ENCODE measurements around the gene OPHN1. TPM values are rescaled to one million over a fixed set of nuclear protein-coding genes. Genes with fewer than 3 reads are reported as not detected.

The OPHN1 gene
- total RNA-seq, 6 experiments from 2014 or later: 7.8 to 12.5 (median 10.6) TPM

GRCh38 chrX:68462197-68462596 is 28.9 kb upstream of the OPHN1 start:
- Mint-ChIP-seq H3K4me1 (ENCODE audit: low read depth) (peaks cover 25% of the 10 kb centered on the region), H3K9me3 (no peaks in the 10 kb centered on the region), H3K4me3 (peak overlapping the region; percentile 42; the same call in 1 of the 2 replicates), H3K27ac (peak overlapping the region; percentile 90), H3K36me3 (ENCODE audit: low read depth) (no peaks in the 10 kb centered on the region), H3K27me3 (ENCODE audit: insufficient read depth) (no peaks in the 10 kb centered on the region)
- DNase-seq: peak; percentile 39
- no peak for TF ChIP-seq CTCF (IDR thresholded peaks at IDR 0.05)

- Mint-ChIP-seq H3K27ac (peak overlapping the region; percentile 90), H3K4me1 (ENCODE audit: low read depth) (peaks cover 25% of the 10 kb centered on the region), H3K4me3 (no peak overlapping the region), H3K36me3 (ENCODE audit: low read depth) (no peaks in the 10 kb centered on the region), H3K27me3 (ENCODE audit: insufficient read depth) (no peaks in the 10 kb centered on the region), H3K9me3 (no peaks in the 10 kb centered on the region)
- TF ChIP-seq CTCF (IDR thresholded peaks at IDR 0.05): no peak
- DNase-seq: no peak
Observed at GRCh38 chrX:68461576-68461975, 28.3 kb upstream of the OPHN1 start.

GRCh38 chrX:68461093-68461492 is 27.8 kb upstream of the OPHN1 start:
- H3K4me1 Mint-ChIP-seq (ENCODE audit: low read depth): peaks cover 25% of the 10 kb centered on the region

GRCh38 chrX:68455151-68455510 is 21.8 kb upstream of the OPHN1 start:
- no peak for TF ChIP-seq CTCF (IDR thresholded peaks at IDR 0.05)
- Mint-ChIP-seq H3K27me3 (ENCODE audit: insufficient read depth) (no peaks in the 10 kb centered on the region; the same call in 1 of the 2 replicates), H3K36me3 (ENCODE audit: low read depth) (no peaks in the 10 kb centered on the region), H3K4me3 (no peak overlapping the region), H3K27ac (no peak overlapping the region), H3K9me3 (no peaks in the 10 kb centered on the region), H3K4me1 (ENCODE audit: low read depth) (peaks cover 4% of the 10 kb centered on the region; the same call in 1 of the 2 replicates)
- no peak for DNase-seq

More at GRCh38 chrX:68461093-68461492, 27.8 kb upstream of the OPHN1 start:
- Mint-ChIP-seq H3K9me3 (no peaks in the 10 kb centered on the region), H3K27me3 (ENCODE audit: insufficient read depth) (no peaks in the 10 kb centered on the region), H3K27ac (peak overlapping the region; percentile 90), H3K4me3 (no peak overlapping the region), H3K36me3 (ENCODE audit: low read depth) (no peaks in the 10 kb centered on the region)
- DNase-seq: no peak
- TF ChIP-seq CTCF (IDR thresholded peaks at IDR 0.05): no peak

- H3K9me3 Mint-ChIP-seq: no peaks in the 10 kb centered on the region
- TF ChIP-seq CTCF (IDR thresholded peaks at IDR 0.05): no peak
- H3K27me3 Mint-ChIP-seq (ENCODE audit: insufficient read depth): no peaks in the 10 kb centered on the region; the same call in 1 of the 2 replicates
- no peak for DNase-seq
- no peaks in the 10 kb centered on the region for H3K36me3 Mint-ChIP-seq (ENCODE audit: low read depth)
- H3K4me1 Mint-ChIP-seq (ENCODE audit: low read depth): no peaks in the 10 kb centered on the region
- no peak overlapping the region for H3K4me3 Mint-ChIP-seq
- H3K27ac Mint-ChIP-seq: no peak overlapping the region
Observed at GRCh38 chrX:68454476-68455150, 21.3 kb upstream of the OPHN1 start.
